ENCODE measurements around the gene ARID1B. TPM values are rescaled to one million over a fixed set of nuclear protein-coding genes. Genes with fewer than 3 reads are reported as not detected.

Gene ARID1B
- total and polyA plus RNA-seq, 2 of the 13 experiments (the other 11 are each of a cell fraction or from before 2014, with no cell fraction given): 20.1 to 32.6 TPM

DNA sequence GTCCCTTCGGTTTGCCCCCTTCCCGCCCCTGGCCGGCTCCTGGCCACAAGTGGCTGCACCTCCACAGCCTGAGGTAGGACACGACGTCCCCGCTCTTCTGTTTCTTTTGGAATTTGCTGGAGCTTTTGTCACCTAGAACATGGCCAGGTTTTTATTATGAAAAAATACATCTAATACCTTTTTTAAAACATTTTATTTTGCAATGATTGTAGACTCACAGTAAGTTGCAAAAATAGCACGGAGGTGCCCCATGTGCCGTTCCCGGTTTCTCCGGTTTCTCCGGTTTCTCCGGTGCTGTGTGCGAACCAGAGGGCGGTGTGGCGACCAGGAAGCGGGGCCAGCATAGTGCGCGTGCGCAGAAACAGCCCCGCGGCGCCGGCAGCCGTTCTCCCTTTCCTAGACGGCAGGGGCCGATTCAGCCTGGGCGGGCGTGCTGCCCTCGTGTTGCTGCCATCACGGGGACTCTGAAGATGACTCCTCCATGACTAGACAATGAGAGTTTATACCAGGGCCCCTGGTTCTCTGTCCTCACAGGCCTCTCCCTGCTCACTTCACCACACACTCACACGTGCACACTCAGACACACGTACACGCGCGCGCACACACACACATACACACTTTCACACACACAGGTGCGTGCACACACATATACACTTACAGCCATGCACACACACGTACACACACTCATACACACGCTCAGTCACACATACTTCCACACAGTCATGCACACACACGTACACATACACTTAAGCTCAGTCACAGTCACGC, 444.1 kb downstream of the ARID1B start (continued):
- TF ChIP-seq SATB2 (CRISPR knock-in tag; IDR thresholded peaks at IDR 0.05): no peak
- TF ChIP-seq ADNP (CRISPR knock-in tag; IDR thresholded peaks at IDR 0.05): no peak
- TF ChIP-seq, protein P1, sequence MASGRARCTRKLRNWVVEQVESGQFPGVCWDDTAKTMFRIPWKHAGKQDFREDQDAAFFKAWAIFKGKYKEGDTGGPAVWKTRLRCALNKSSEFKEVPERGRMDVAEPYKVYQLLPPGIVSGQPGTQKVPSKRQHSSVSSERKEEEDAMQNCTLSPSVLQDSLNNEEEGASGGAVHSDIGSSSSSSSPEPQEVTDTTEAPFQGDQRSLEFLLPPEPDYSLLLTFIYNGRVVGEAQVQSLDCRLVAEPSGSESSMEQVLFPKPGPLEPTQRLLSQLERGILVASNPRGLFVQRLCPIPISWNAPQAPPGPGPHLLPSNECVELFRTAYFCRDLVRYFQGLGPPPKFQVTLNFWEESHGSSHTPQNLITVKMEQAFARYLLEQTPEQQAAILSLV (CRISPR knock-in tag; IDR thresholded peaks at IDR 0.05; ENCODE audit: borderline replicate concordance): no peak
- TF ChIP-seq NR2F6 (IDR thresholded peaks at IDR 0.05): no peak
- TF ChIP-seq NR2F6 (CRISPR knock-in tag; IDR thresholded peaks at IDR 0.05): no peak
- TF ChIP-seq MAX (IDR thresholded peaks at IDR 0.05): peak; percentile 81
- TF ChIP-seq HOXA3 (CRISPR knock-in tag; IDR thresholded peaks at IDR 0.05): peak; percentile 30; the same call in 1 of the 2 replicates
- TF ChIP-seq ZMYM2 (CRISPR knock-in tag; IDR thresholded peaks at IDR 0.05): peak; percentile 84; the same call in 1 of the 2 replicates
- TF ChIP-seq ZNF562 (CRISPR knock-in tag; IDR thresholded peaks at IDR 0.05; ENCODE audit: borderline replicate concordance): no peak
- TF ChIP-seq, protein P2, sequence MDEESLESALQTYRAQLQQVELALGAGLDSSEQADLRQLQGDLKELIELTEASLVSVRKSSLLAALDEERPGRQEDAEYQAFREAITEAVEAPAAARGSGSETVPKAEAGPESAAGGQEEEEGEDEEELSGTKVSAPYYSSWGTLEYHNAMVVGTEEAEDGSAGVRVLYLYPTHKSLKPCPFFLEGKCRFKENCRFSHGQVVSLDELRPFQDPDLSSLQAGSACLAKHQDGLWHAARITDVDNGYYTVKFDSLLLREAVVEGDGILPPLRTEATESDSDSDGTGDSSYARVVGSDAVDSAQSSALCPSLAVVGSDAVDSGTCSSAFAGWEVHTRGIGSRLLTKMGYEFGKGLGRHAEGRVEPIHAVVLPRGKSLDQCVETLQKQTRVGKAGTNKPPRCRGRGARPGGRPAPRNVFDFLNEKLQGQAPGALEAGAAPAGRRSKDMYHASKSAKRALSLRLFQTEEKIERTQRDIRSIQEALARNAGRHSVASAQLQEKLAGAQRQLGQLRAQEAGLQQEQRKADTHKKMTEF (CRISPR knock-in tag; IDR thresholded peaks at IDR 0.05): peak; percentile 68
- TF ChIP-seq, protein P3, sequence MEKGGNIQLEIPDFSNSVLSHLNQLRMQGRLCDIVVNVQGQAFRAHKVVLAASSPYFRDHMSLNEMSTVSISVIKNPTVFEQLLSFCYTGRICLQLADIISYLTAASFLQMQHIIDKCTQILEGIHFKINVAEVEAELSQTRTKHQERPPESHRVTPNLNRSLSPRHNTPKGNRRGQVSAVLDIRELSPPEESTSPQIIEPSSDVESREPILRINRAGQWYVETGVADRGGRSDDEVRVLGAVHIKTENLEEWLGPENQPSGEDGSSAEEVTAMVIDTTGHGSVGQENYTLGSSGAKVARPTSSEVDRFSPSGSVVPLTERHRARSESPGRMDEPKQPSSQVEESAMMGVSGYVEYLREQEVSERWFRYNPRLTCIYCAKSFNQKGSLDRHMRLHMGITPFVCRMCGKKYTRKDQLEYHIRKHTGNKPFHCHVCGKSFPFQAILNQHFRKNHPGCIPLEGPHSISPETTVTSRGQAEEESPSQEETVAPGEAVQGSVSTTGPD (CRISPR knock-in tag; IDR thresholded peaks at IDR 0.05): no peak
- TF ChIP-seq NFKBIZ (CRISPR knock-in tag; IDR thresholded peaks at IDR 0.05): no peak
- TF ChIP-seq ZNF441 (CRISPR knock-in tag; IDR thresholded peaks at IDR 0.05; ENCODE audit: borderline replicate concordance): 0 out of 2 replicates have a peak, but pooled peaks have one; percentile 33
- TF ChIP-seq, protein P4, sequence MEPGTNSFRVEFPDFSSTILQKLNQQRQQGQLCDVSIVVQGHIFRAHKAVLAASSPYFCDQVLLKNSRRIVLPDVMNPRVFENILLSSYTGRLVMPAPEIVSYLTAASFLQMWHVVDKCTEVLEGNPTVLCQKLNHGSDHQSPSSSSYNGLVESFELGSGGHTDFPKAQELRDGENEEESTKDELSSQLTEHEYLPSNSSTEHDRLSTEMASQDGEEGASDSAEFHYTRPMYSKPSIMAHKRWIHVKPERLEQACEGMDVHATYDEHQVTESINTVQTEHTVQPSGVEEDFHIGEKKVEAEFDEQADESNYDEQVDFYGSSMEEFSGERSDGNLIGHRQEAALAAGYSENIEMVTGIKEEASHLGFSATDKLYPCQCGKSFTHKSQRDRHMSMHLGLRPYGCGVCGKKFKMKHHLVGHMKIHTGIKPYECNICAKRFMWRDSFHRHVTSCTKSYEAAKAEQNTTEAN (CRISPR knock-in tag; conservative IDR thresholded peaks at IDR 0.05): peak; percentile 88
- TF ChIP-seq CENPT (CRISPR knock-in tag; IDR thresholded peaks at IDR 0.05; ENCODE audit: low read depth): no peak
- peak; percentile 49; the same call in 1 of the 2 replicates for TF ChIP-seq SIN3A (IDR thresholded peaks at IDR 0.05; ENCODE audit: borderline replicate concordance, low read depth, low read length)
- TF ChIP-seq, protein P5, sequence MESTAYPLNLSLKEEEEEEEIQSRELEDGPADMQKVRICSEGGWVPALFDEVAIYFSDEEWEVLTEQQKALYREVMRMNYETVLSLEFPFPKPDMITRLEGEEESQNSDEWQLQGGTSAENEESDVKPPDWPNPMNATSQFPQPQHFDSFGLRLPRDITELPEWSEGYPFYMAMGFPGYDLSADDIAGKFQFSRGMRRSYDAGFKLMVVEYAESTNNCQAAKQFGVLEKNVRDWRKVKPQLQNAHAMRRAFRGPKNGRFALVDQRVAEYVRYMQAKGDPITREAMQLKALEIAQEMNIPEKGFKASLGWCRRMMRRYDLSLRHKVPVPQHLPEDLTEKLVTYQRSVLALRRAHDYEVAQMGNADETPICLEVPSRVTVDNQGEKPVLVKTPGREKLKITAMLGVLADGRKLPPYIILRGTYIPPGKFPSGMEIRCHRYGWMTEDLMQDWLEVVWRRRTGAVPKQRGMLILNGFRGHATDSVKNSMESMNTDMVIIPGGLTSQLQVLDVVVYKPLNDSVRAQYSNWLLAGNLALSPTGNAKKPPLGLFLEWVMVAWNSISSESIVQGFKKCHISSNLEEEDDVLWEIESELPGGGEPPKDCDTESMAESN (CRISPR knock-in tag; conservative IDR thresholded peaks at IDR 0.05): peak; percentile 65; the same call in 1 of the 2 replicates
- TF ChIP-seq ZNF7 (CRISPR knock-in tag; IDR thresholded peaks at IDR 0.05): 0 out of 2 replicates have a peak, but pooled peaks have one; percentile 37
- peak; percentile 42; the same call in 1 of the 2 replicates for TF ChIP-seq KDM3A (CRISPR knock-in tag; IDR thresholded peaks at IDR 0.05; ENCODE audit: low read depth)
- no peak for TF ChIP-seq ZNF383 (CRISPR knock-in tag; IDR thresholded peaks at IDR 0.05; ENCODE audit: borderline replicate concordance)
- no peak for TF ChIP-seq ZNF34 (CRISPR knock-in tag; IDR thresholded peaks at IDR 0.05; ENCODE audit: borderline replicate concordance)
- TF ChIP-seq PAX8 (CRISPR knock-in tag; IDR thresholded peaks at IDR 0.05; ENCODE audit: borderline replicate concordance): no peak
- no peak for TF ChIP-seq HMG20A (CRISPR knock-in tag; IDR thresholded peaks at IDR 0.05; ENCODE audit: borderline replicate concordance)
- TF ChIP-seq SRSF1 (optimal IDR thresholded peaks at IDR 0.05; ENCODE audit: low read depth, low read length): peak; percentile 73
